ENCODE data around the gene KRTAP10-6.

- TF ChIP-seq, protein P1, sequence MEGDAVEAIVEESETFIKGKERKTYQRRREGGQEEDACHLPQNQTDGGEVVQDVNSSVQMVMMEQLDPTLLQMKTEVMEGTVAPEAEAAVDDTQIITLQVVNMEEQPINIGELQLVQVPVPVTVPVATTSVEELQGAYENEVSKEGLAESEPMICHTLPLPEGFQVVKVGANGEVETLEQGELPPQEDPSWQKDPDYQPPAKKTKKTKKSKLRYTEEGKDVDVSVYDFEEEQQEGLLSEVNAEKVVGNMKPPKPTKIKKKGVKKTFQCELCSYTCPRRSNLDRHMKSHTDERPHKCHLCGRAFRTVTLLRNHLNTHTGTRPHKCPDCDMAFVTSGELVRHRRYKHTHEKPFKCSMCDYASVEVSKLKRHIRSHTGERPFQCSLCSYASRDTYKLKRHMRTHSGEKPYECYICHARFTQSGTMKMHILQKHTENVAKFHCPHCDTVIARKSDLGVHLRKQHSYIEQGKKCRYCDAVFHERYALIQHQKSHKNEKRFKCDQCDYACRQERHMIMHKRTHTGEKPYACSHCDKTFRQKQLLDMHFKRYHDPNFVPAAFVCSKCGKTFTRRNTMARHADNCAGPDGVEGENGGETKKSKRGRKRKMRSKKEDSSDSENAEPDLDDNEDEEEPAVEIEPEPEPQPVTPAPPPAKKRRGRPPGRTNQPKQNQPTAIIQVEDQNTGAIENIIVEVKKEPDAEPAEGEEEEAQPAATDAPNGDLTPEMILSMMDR (IDR thresholded peaks at IDR 0.05; ENCODE audit: insufficient read depth, low read length): no peak
- TF ChIP-seq POLR2AphosphoS5 (IDR thresholded peaks at IDR 0.05; ENCODE audit: low read depth): no peak
- TF ChIP-seq REST (IDR thresholded peaks at IDR 0.05; ENCODE audit: insufficient replicate concordance, low read depth): no peak
- TF ChIP-seq GABPA (IDR thresholded peaks at IDR 0.05; ENCODE audit: low read depth): no peak
- TF ChIP-seq SPI1 (IDR thresholded peaks at IDR 0.05; ENCODE audit: borderline replicate concordance, low read depth): no peak
Observed at GRCh38 chr21:44542716-44543115, 49.6 kb downstream of the KRTAP10-6 start.

Data from HL-60 (cell line).